ENCODE results near the gene CLDN6.

Gene CLDN6

GRCh38 chr16:3030222-3031212 is 12.5 kb upstream of the CLDN6 start:
- H3K4me3 ChIP-seq (ENCODE audit: low read depth, low read length), result no peak overlapping the region
- TF ChIP-seq, protein P1, sequence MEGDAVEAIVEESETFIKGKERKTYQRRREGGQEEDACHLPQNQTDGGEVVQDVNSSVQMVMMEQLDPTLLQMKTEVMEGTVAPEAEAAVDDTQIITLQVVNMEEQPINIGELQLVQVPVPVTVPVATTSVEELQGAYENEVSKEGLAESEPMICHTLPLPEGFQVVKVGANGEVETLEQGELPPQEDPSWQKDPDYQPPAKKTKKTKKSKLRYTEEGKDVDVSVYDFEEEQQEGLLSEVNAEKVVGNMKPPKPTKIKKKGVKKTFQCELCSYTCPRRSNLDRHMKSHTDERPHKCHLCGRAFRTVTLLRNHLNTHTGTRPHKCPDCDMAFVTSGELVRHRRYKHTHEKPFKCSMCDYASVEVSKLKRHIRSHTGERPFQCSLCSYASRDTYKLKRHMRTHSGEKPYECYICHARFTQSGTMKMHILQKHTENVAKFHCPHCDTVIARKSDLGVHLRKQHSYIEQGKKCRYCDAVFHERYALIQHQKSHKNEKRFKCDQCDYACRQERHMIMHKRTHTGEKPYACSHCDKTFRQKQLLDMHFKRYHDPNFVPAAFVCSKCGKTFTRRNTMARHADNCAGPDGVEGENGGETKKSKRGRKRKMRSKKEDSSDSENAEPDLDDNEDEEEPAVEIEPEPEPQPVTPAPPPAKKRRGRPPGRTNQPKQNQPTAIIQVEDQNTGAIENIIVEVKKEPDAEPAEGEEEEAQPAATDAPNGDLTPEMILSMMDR (IDR thresholded peaks at IDR 0.05; ENCODE audit: borderline replicate concordance, insufficient read depth, low read depth, low read length), result no peak

DNA sequence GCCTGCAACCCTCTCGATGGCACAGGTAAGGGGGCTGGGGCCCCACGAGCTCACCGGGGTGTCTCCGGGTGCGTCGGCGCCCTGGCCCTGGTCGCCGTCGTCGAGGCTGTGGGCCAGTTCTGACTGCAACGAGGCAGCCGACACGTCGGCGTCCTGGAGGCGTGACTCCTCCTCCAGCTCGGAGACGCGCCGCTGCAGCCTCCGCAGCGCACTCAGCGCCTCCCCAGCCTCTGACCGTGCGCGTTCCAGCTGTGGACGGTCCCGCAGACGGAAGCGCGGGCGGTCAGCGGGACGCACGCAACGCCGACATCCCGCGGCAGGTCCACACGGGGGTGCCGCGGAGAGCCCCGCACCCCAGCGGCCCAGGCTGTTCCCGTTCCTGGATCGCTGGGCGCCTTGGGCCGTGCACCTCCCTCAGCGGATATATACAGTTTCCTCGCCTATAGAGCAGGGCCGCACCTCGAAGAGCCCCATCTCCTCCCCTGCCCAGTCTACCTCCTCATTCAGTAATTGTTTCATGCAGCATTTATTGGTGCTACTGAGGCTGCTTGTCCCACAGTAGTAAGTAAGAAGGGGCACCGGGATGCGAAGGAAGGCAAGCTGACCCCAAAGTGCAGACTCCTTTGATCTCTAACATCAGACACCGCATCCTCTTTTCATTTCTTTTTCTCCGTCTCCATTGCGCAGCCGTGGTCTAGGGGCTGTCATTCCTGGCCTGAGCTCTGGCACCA is 11.7 kb upstream of the CLDN6 start:
- TF ChIP-seq, protein P1 (IDR thresholded peaks at IDR 0.05; ENCODE audit: borderline replicate concordance, insufficient read depth, low read depth, low read length), result no peak
- H3K4me3 ChIP-seq (ENCODE audit: low read depth, low read length), result no peak overlapping the region

- TF ChIP-seq, protein P1 (IDR thresholded peaks at IDR 0.05; ENCODE audit: borderline replicate concordance, insufficient read depth, low read depth, low read length), result no peak
- H3K4me3 ChIP-seq (ENCODE audit: low read depth, low read length), result no peak overlapping the region
These were observed 10.8 kb upstream of the CLDN6 start for GRCh38 chr16:3028716-3029319.

GRCh38 chr16:3027983-3028715 is 10.2 kb upstream of the CLDN6 start:
- no peak overlapping the region for H3K4me3 ChIP-seq (ENCODE audit: low read depth, low read length)
- TF ChIP-seq, protein P1 (IDR thresholded peaks at IDR 0.05; ENCODE audit: borderline replicate concordance, insufficient read depth, low read depth, low read length), result peak; percentile 95

DNA sequence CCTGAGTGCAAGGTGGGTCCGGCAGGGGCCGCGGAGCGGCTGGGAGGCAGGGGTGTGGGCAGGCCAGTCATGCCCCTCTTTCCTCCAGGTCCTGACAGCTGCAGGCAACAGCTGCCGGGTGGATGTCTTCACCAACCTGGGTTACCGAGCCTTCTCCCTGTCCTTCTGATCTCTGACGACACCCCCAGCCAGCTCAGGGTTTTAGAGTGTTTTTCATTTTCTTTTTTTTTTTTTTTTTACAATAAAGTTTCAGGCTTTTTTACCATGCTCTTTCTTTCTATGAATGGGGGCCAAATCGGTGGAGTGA is 9.5 kb upstream of the CLDN6 start:
- H3K4me3 ChIP-seq (ENCODE audit: low read depth, low read length), result no peak overlapping the region
- TF ChIP-seq, protein P1 (IDR thresholded peaks at IDR 0.05; ENCODE audit: borderline replicate concordance, insufficient read depth, low read depth, low read length), result no peak

GRCh38 chr16:3026609-3027488 is 8.9 kb upstream of the CLDN6 start:
- no peak overlapping the region for H3K4me3 ChIP-seq (ENCODE audit: low read depth, low read length)
- TF ChIP-seq, protein P1 (IDR thresholded peaks at IDR 0.05; ENCODE audit: borderline replicate concordance, insufficient read depth, low read depth, low read length), result no peak
